Measurements from ENCODE around the gene DEGS2.

- no peak for TF ChIP-seq POLR2AphosphoS5 (IDR thresholded peaks at IDR 0.05; ENCODE audit: low read depth, low read length)
- TF ChIP-seq POLR2A (IDR thresholded peaks at IDR 0.05; ENCODE audit: low read depth, low read length) = no peak
These were observed 38.7 kb downstream of the DEGS2 start for GRCh38 chr14:100120522-100121269.

Measured in GM12892 (cell line).